ENCODE measurements around the gene TMEM132A. TPM values are rescaled to one million over a fixed set of nuclear protein-coding genes. Genes with fewer than 3 reads are reported as not detected.
"Not testable (repeated sequence)": the region's sequence is repeated elsewhere in the genome, so short reads cannot be mapped to it uniquely, and the experiment has no call there.

TMEM132A gene
- total and polyA plus RNA-seq, 7 donors = 0.49 to 17.4 (median 2.3) TPM

DNA sequence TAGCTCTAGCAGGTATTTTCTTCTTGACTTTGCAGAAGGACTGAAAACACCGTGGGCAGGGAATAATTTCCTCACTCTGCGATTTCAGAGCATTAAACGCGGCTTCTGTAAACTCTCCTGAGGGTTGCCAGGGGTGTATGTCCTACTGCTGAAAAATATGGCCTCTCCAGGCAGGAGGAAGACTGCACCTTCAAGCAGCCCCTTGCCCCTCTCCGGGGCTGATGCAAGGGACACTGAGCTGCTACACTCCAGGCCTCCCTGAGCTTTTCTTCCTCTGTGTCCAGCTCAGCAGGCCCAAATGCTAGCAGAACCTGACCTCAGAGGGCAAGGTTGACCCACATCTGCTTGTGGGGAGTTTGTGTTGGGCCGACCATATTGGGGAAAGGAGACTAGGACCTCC is 49.4 kb downstream of the TMEM132A start:
- intact Hi-C loops (cut with DNase I) = no loop called here
- WGBS, 2 donors = 71 to 77% methylated on average over 6 of the region's 6 CpGs
- H3K4me1 ChIP-seq = no peaks in the 10 kb centered on the region
- no peaks in the 10 kb centered on the region for H3K36me3 ChIP-seq
- no peak for DNase-seq
- TF ChIP-seq POLR2AphosphoS5 (IDR thresholded peaks at IDR 0.05) = no peak
- H3K4me3 ChIP-seq = no peak overlapping the region
- no peak overlapping the region for H3K27ac ChIP-seq
- H3K9me3 ChIP-seq = no peaks in the 10 kb centered on the region
- no peaks in the 10 kb centered on the region for H3K27me3 ChIP-seq

DNA sequence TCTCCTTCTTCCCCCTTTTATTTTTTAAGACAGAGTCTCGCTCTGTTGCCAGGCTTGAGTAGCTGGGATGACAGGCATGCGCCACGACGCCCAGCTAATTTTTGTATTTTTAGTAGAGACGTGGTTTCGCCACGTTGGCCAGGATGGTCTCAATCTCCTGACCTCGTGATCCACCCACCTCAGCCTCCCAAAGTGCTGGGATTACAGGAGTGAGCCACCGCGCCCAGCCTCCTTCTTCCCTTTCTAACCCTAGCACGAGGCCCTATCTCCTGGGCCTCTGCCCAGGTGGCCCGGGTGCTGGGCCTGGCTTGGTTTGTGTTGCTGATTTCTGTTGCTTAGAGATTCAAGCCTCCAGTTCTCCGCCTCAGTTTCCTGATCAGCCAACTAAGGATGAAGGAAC is 50.1 kb downstream of the TMEM132A start:
- DNase-seq = not testable (repeated sequence)
- 69 to 82% methylated on average over 13 of the region's 13 CpGs for WGBS, 2 donors

DNA sequence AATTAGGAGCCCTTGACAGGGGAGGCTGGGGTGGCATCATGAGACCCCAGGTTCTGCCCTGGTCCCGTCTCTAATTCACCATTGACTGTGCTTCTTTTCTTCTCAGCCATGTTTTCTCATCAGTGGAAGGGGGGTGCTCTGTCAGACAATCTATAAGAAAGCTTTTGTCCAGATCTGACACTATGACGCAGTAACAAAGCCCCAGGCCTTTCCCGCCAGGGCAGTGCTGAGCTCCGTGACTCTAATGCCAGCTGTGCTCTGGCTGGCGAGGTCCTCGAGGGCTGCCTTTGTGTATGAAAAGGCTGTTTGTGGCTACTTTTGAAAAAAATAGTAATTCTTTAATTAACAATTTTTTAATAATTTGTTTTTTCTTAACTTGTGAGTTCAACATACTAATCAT is 50.5 kb downstream of the TMEM132A start:
- TF ChIP-seq POLR2AphosphoS5 (IDR thresholded peaks at IDR 0.05) (no peak), POLR2A (IDR thresholded peaks at IDR 0.05) (no peak), EP300 (IDR thresholded peaks at IDR 0.05) (no peak)
- TF ChIP-seq, protein P1, sequence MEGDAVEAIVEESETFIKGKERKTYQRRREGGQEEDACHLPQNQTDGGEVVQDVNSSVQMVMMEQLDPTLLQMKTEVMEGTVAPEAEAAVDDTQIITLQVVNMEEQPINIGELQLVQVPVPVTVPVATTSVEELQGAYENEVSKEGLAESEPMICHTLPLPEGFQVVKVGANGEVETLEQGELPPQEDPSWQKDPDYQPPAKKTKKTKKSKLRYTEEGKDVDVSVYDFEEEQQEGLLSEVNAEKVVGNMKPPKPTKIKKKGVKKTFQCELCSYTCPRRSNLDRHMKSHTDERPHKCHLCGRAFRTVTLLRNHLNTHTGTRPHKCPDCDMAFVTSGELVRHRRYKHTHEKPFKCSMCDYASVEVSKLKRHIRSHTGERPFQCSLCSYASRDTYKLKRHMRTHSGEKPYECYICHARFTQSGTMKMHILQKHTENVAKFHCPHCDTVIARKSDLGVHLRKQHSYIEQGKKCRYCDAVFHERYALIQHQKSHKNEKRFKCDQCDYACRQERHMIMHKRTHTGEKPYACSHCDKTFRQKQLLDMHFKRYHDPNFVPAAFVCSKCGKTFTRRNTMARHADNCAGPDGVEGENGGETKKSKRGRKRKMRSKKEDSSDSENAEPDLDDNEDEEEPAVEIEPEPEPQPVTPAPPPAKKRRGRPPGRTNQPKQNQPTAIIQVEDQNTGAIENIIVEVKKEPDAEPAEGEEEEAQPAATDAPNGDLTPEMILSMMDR (IDR thresholded peaks at IDR 0.05) = no peak
- Histone ChIP-seq H3K27me3 (no peaks in the 10 kb centered on the region), H3K27ac (no peak overlapping the region), H3K36me3 (no peaks in the 10 kb centered on the region), H3K9me3 (no peaks in the 10 kb centered on the region), H3K4me3 (no peak overlapping the region), H3K4me1 (no peaks in the 10 kb centered on the region)
- WGBS, 2 donors = 80 to 88% methylated on average over 6 of the region's 6 CpGs
- DNase-seq = no peak
- intact Hi-C loops (cut with DNase I) = no loop called here

More for the DNA sequence above, 50.1 kb downstream of the TMEM132A start:
- H3K27me3 ChIP-seq; H3K27ac ChIP-seq; intact Hi-C loops (cut with DNase I); H3K9me3 ChIP-seq; H3K36me3 ChIP-seq; H3K4me1 ChIP-seq; H3K4me3 ChIP-seq: not testable (repeated sequence)

DNA sequence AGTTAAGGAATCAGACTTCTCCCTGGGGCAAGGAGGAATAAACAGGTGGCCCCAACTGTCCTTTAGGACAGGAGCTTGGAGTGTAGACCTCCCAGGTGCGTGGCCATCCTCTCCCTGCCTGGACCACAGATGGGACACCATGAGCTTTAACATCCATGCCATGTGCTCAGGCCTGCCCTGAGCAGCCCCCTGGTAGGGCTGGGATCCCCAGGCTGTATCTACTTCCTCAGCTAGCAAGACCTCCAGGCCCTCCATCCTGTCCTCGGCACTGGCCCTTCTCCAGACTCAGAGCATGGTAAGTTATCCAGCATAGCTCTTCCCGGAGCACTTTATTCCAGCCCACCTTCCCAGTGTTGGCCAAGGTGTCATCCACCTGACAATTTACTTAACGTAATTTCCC is 53.0 kb downstream of the TMEM132A start:
- Histone ChIP-seq H3K4me3 (no peak overlapping the region), H3K27ac (no peak overlapping the region), H3K9me3 (no peaks in the 10 kb centered on the region), H3K36me3 (no peaks in the 10 kb centered on the region), H3K4me1 (no peaks in the 10 kb centered on the region), H3K27me3 (no peaks in the 10 kb centered on the region)
- intact Hi-C loops (cut with DNase I) = no loop called here
- DNase-seq = no peak
- WGBS, 2 donors = 85 to 91% methylated on average over 4 of the region's 4 CpGs
- TF ChIP-seq POLR2A (IDR thresholded peaks at IDR 0.05) = no peak
- TF ChIP-seq, protein P1 (IDR thresholded peaks at IDR 0.05) = no peak
- TF ChIP-seq POLR2AphosphoS5 (IDR thresholded peaks at IDR 0.05) = no peak
- TF ChIP-seq EP300 (IDR thresholded peaks at IDR 0.05) = no peak

DNA sequence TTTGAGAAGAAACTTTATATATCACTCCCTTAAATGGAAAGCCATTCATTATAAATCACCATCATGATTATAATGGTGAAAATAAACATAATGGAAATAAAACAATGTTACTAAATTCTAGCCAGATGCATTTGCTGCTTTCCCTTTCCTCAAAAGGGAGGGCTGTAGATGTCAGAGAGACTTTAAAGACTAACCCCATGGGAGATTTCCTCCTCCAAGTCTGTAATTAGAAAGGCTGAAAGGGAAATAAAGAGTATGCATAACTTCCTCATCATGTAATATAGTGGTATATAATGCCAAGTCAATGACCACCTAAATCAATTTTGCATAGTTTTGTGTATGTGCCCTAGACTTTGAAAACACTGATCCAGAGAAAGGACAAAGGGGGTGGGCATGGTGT is 53.6 kb downstream of the TMEM132A start:
- no peak for DNase-seq
- no peaks in the 10 kb centered on the region for H3K36me3 ChIP-seq
- no peaks in the 10 kb centered on the region for H3K9me3 ChIP-seq
- no peaks in the 10 kb centered on the region for H3K4me1 ChIP-seq
- no peaks in the 10 kb centered on the region for H3K27me3 ChIP-seq
- no peak overlapping the region for H3K27ac ChIP-seq
- intact Hi-C loops (cut with DNase I) = no loop called here
- H3K4me3 ChIP-seq = no peak overlapping the region
- TF ChIP-seq EP300 (IDR thresholded peaks at IDR 0.05) (no peak), POLR2A (IDR thresholded peaks at IDR 0.05) (no peak), POLR2AphosphoS5 (IDR thresholded peaks at IDR 0.05) (no peak)
- TF ChIP-seq, protein P1 (IDR thresholded peaks at IDR 0.05) = no peak

DNA sequence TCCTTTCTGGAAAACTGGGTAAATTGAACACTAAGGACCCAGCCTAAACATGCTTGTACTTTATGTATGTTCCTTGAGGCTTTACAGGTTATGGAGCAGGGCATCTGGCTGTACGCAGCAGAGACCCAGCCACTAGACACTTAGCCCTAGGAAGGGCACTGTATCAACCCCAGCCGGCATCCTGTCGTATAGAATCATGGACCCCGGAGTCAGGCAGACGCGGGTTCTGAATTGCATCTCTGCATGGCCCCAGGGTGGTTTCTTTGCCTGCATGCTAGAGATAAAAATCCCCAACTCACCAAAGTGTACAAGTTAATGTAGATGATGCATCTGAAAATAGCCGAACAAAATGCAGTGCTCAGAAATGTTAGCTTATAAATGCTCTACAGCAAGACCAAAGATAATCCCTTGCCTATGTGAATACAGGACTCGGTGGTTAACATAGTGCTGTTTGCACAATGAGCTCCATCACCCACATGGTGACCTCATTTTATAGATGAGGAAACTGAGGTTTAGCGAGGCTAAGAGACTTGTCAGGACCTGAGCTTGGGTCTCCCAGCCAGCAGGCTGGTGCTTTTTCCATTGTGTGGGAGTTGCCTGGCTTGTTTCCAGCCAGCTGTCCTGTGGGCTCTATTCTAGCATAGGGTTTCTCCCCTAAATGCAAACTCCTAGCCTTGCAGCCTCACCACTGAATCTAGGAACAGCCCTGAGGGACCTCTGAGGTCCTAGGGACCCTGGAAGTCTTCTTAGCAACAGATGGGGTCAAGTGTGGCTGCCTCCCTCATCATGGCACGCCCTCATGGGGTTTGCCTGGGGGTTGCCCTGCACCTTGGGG is 54.5 kb downstream of the TMEM132A start:
- intact Hi-C loops (cut with DNase I) = no loop called here
- H3K27me3 ChIP-seq = no peaks in the 10 kb centered on the region
- no peaks in the 10 kb centered on the region for H3K36me3 ChIP-seq
- WGBS, 2 donors = 70 to 86% methylated on average over 10 of the region's 10 CpGs
- H3K27ac ChIP-seq = no peak overlapping the region
- no peaks in the 10 kb centered on the region for H3K4me1 ChIP-seq
- TF ChIP-seq, protein P1 (IDR thresholded peaks at IDR 0.05) = no peak
- TF ChIP-seq POLR2A (IDR thresholded peaks at IDR 0.05) (no peak), POLR2AphosphoS5 (IDR thresholded peaks at IDR 0.05) (no peak), EP300 (IDR thresholded peaks at IDR 0.05) (no peak)
- H3K4me3 ChIP-seq = no peak overlapping the region
- no peaks in the 10 kb centered on the region for H3K9me3 ChIP-seq
- no peak for DNase-seq

All from sigmoid colon (tissue), 7 donors.